ENCODE results near the gene RIPOR3.
"Not testable (repeated sequence)": the region's sequence is repeated elsewhere in the genome, so short reads cannot be mapped to it uniquely, and the experiment has no call there.

RIPOR3 gene

GRCh38 chr20:50632236-50632635, 59.1 kb downstream of the RIPOR3 start:
- DNase-seq (ENCODE audit: low read depth), result no peak

GRCh38 chr20:50630578-50631263, 60.6 kb downstream of the RIPOR3 start:
- no peak for DNase-seq (ENCODE audit: low read depth)

GRCh38 chr20:50629670-50630045, 61.7 kb downstream of the RIPOR3 start:
- DNase-seq (ENCODE audit: low read depth), result no peak

- no peak for DNase-seq (ENCODE audit: low read depth)
These were observed 62.3 kb downstream of the RIPOR3 start for GRCh38 chr20:50628853-50629669.

- DNase-seq (ENCODE audit: low read depth), result no peak
These were observed 63.0 kb downstream of the RIPOR3 start for GRCh38 chr20:50628332-50628731.

GRCh38 chr20:50627747-50628146, 63.6 kb downstream of the RIPOR3 start:
- DNase-seq (ENCODE audit: low read depth), result no peak

- no peak for DNase-seq (ENCODE audit: low read depth)
These were observed 65.2 kb downstream of the RIPOR3 start for GRCh38 chr20:50625986-50626677.

- DNase-seq (ENCODE audit: low read depth), result no peak
These were observed 66.9 kb downstream of the RIPOR3 start for GRCh38 chr20:50624351-50625016.

- no peak for DNase-seq (ENCODE audit: low read depth)
These were observed 70.2 kb downstream of the RIPOR3 start for GRCh38 chr20:50621068-50621665.

GRCh38 chr20:50620459-50620858, 70.9 kb downstream of the RIPOR3 start:
- not testable (repeated sequence) for DNase-seq (ENCODE audit: low read depth)

- DNase-seq (ENCODE audit: low read depth), result no peak
These were observed 72.8 kb downstream of the RIPOR3 start for GRCh38 chr20:50618537-50618936.

GRCh38 chr20:50617022-50617421, 74.3 kb downstream of the RIPOR3 start:
- no peak for DNase-seq (ENCODE audit: low read depth)

- no peak for DNase-seq (ENCODE audit: low read depth)
These were observed 75.9 kb downstream of the RIPOR3 start for GRCh38 chr20:50615407-50615806.

GRCh38 chr20:50613438-50614169, 77.7 kb downstream of the RIPOR3 start:
- DNase-seq (ENCODE audit: low read depth), result no peak

GRCh38 chr20:50611128-50611810, 80.1 kb downstream of the RIPOR3 start:
- no peak for DNase-seq (ENCODE audit: low read depth)

GRCh38 chr20:50610212-50610718, 81.1 kb downstream of the RIPOR3 start:
- no peak for DNase-seq (ENCODE audit: low read depth)

- no peak for DNase-seq (ENCODE audit: low read depth)
These were observed 81.8 kb downstream of the RIPOR3 start for GRCh38 chr20:50609438-50609989.

- no peak for DNase-seq (ENCODE audit: low read depth)
These were observed 82.6 kb downstream of the RIPOR3 start for GRCh38 chr20:50608750-50609104.

GRCh38 chr20:50607850-50608749, 83.2 kb downstream of the RIPOR3 start:
- DNase-seq (ENCODE audit: low read depth), result no peak

Measured in iris pigment epithelial cell (primary cell).